GM18508 (cell line): ENCODE data around the gene SOCS2.

ENCODE experiments used
- ATAC-seq: cut with Tn5 transposase; IDR thresholded peaks from one replicate; pipeline ENCODE4 v1.9.1; 2021; ENCODE audit warnings: moderate number of reproducible peaks; ENCODE audit not compliant: insufficient read depth, unreplicated experiment

The SOCS2 gene

DNA sequence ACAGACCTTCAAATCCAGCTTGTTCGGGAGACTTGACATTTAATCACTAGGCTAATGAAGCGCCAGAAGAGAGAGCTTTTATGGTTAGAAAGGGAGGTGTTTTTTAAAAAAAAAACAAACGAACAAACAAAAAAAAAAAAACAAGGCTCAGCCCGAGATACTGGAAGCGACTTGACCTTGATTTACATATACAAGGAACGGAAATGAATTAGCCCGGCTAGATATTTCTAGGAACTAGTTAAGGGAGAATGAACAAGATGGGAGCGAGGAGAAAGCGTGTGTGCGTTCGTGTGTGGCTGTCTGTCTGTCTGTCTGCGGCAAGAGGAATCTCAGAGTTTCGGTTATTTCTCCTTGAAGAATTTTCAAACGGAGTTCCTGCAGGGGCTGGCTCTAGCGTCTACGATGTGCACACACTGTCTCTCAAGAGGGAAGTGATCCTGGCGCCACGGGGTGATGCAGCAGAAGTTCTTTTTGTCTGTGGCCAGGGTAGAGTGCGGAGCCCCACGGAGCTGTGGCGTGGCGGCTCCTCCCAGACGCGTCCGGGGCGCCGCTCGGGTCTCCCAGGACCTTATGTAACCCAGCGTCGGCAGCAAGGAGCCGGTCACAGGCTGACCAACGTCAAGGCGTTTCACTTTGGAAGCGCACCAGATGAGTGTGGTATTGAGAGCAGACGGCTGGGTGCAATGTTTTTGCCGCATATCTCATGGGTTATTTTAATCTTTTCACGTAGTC is 18.8 kb downstream of the SOCS2 start:
- no peak for ATAC-seq

GRCh38 chr12:93592641-93593406 is 20.3 kb downstream of the SOCS2 start:
- ATAC-seq = no peak

DNA sequence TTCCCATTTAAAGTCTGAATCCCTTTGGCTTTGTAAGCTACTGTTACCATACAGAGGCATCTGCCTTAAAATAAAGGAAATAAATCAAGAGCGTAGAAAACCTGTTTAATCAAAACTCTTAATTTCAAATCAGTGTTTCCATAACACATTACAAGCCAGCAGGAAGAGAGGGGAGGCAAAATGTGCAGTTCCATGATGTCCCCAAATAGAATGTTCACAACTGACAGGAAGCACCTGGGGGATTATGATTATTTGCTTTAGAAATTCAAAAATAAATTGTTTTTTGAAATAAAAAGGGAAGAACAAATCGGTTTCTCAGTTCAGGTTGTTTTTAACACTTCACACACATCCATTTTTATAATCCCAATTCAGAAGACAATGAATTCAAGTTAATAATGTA is 21.4 kb downstream of the SOCS2 start:
- ATAC-seq = no peak

DNA sequence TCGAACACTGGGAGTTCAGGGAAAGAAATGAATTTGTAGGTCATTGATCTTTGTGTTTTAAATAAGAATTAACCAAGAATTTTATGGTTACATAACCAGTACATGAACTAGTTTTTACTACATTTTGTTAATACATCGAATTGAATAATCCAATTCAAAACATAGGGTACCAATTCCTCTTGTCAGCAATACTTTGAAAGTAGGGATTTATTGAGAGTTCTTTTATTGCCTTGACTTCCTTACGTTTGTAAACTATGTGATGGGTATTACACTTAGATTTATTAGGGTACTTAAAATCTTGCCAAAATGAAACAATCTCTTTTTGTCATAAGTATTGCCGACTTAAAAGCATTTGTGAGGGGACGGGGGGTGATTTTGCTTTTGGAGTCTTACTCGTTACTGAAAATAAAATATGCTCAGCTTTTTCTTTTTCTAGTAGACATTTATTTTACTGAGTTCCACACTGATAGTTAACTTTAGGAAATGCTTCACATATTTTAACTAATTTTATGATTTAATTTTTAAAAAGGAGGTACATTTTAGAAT is 22.4 kb downstream of the SOCS2 start:
- no peak for ATAC-seq

DNA sequence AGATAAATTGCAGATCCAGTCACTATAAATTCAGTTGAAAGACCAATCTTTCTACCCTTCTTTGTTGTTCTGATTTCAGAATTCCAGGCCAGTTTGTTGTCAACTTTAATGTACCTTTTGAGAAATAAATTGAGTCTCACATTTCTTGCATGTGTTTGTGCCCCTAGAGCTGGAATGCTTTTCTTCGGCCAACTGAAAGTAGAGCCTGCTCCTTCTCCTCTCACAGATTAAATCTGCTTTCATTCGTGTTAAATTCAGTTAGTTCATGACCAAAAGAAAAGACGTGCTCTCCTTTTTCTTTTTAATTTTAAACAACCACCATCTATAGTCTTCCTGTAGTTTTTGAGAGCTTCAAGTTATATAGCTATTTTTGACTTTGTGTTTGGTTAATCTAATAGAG is 22.9 kb downstream of the SOCS2 start:
- ATAC-seq = no peak

- ATAC-seq = no peak
These were observed 25.1 kb downstream of the SOCS2 start for GRCh38 chr12:93597608-93598007.

DNA sequence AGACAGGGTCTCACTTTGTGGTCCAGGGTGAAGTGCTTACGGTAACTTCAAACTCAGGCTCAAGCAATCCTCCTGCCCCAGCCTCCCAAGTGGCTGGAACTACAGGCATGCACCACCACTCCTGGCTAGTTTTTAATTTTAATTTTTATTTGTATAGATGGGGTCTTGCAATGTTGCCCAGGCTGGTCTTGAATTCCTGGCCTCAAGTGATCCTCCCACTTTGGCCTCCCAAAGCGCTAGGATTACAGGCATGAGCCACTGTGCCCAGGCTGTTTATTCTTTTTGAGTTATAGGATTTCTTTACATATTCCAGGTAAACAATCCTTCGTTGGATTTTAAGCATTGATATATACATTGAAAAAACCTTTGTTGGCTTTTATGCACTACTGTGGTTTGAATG is 26.7 kb downstream of the SOCS2 start:
- no peak for ATAC-seq

DNA sequence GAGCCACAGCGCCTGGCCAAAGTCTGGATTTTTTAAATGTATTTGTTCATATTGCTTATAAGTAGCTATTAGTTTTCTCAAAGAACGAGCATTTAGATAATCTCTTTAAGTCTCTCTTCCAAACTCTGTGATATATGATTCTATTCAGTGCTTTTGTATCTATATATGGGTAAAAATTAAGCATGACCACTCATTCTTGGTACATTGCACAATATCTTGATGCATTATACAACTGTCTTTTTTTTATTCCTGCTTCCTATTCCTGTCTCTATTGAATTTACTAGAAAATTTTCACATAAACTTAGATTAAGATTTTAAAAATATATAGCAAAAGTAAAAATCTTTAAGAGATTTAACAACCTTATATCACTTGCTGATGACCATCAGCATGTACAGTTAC is 29.1 kb downstream of the SOCS2 start:
- no peak for ATAC-seq

GRCh38 chr12:93602897-93603668 is 30.6 kb downstream of the SOCS2 start:
- ATAC-seq = no peak

GRCh38 chr12:93603762-93604161 is 31.3 kb downstream of the SOCS2 start:
- no peak for ATAC-seq

DNA sequence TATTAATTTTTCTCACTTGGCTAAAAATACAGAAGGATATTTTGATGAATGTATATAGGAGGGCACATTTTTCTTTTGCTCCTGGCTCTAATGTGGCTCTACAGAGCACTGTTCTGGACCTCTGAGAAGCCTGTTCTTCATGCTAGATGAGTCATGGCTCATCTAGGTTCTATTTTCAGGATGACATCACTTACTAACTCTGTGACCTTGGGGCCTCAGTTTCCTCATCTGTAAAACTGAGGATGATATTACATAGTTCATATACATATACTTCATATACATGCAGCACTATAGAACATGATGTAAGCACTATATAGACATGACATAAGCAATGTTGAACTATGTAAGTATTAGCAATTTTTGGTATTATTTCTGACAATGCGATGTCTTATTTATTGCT is 35.8 kb downstream of the SOCS2 start:
- ATAC-seq = no peak

GRCh38 chr12:93609281-93610192 is 37.1 kb downstream of the SOCS2 start:
- ATAC-seq = no peak

DNA sequence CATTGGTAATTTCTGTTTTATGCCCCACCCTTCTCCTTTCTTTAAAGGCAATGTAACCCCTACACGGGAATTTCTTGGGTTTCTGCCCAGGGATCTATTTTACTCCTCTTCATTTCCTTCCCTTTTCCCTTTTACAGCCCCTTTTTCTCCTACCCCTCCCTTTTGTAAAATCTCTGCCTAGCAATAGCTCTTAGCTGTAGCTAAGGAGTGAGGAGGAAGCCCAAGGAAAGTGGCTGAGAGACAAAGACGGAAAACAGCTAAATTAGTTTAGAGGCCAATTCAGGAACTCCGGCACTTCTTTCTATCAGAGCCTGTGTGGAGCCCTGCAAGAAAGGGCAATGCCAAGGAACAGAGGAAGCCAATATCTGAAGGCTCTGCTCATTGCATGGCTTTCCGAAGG is 40.3 kb downstream of the SOCS2 start:
- no peak for ATAC-seq

- no peak for ATAC-seq
These were observed 42.6 kb downstream of the SOCS2 start for GRCh38 chr12:93614917-93615596.

DNA sequence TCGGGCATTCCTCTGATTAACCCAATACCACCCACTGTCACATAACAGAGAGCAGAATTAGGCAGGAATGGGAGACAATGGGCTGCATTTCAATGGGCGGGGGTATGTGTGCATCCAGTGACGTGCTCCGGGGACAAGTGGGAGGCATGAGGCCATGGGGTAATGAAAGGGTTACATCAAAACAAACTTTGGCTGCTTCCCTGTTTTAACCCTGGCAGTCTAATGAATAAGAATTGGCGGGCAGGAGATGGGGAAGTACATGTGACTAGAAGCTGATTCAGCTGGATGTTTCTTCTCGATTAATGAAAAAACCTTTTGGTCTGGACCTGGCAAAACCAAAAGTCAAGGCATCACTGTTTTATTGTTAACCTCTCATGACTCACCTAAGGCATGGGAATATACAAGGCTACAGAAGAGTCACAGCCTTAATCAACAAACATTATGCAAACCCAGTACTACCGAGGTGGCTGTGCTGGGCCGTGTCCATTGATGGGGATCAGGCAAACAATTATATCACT is 44.2 kb downstream of the SOCS2 start:
- ATAC-seq = no peak

GRCh38 chr12:93618891-93619410 is 46.5 kb downstream of the SOCS2 start:
- ATAC-seq = no peak

DNA sequence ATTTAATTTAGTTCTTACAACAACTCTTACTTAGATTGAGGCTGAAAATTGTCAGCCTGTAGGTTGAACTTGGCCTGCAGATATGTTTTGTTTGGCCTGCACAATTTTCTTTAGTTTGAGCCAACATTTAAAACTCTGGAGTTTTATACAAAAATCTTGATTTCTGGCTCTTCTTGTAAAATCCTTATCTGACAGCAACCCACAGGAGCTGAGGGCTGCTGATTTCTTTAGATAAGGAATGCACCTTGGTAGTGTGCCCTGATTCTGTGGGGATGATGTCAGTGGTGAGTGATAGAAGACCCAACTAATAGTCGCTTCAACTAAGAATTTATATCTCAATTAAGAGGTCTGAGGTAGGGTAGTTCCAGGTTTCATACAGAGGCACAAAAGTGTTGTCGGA is 49.5 kb downstream of the SOCS2 start:
- ATAC-seq = no peak

DNA sequence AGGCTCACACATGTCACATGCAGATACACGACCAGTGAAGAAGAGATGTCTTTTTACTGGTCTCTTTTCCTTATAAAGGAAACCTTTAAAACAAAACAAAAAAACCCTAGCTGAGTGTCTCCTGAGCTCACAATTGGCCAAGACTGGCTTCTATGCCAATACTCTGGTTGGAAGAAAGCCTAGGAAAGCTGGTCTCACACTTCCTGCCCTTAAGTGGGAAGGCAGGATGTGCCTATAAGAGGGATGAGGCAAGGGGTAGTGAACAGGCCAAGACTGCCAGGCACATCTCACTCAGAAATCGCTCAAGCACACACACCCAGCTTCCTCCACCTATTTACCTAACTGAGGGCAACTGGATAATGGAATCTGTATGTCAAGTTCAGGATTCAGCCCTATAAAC is 50.0 kb downstream of the SOCS2 start:
- ATAC-seq = no peak
